Neural cell (in vitro differentiated cells): ENCODE measurements around the gene AIP.

Experiments
- EP300 ChIP-seq: fragments of 450-650 bp; conservative IDR thresholded peaks from 2 replicates; pipeline ENCODE4 v1.6.1; 2014; ENCODE audit warnings: antibody characterized with exemption, mild to moderate bottlenecking, moderate library complexity; ENCODE audit not compliant: poor library complexity, severe bottlenecking
- POLR2AphosphoS5 ChIP-seq: IDR thresholded peaks from 2 replicates; pipeline ENCODE4 v1.6.1; 2012
- TF ChIP-seq, protein P1 (sequence below): fragments of 450-650 bp; IDR thresholded peaks from 2 replicates; pipeline ENCODE4 v1.5.1; 2014; ENCODE audit warnings: antibody characterized with exemption, mild to moderate bottlenecking, moderate library complexity; ENCODE audit not compliant: poor library complexity, severe bottlenecking

GRCh38 chr11:67464411-67465188, 18.2 kb upstream of the AIP start:
- TF ChIP-seq, protein P1, sequence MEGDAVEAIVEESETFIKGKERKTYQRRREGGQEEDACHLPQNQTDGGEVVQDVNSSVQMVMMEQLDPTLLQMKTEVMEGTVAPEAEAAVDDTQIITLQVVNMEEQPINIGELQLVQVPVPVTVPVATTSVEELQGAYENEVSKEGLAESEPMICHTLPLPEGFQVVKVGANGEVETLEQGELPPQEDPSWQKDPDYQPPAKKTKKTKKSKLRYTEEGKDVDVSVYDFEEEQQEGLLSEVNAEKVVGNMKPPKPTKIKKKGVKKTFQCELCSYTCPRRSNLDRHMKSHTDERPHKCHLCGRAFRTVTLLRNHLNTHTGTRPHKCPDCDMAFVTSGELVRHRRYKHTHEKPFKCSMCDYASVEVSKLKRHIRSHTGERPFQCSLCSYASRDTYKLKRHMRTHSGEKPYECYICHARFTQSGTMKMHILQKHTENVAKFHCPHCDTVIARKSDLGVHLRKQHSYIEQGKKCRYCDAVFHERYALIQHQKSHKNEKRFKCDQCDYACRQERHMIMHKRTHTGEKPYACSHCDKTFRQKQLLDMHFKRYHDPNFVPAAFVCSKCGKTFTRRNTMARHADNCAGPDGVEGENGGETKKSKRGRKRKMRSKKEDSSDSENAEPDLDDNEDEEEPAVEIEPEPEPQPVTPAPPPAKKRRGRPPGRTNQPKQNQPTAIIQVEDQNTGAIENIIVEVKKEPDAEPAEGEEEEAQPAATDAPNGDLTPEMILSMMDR = no peak
- no peak for TF ChIP-seq EP300
- peak; percentile 69 for TF ChIP-seq POLR2AphosphoS5
